ENCODE results near the gene PLA2G4B.

DNA sequence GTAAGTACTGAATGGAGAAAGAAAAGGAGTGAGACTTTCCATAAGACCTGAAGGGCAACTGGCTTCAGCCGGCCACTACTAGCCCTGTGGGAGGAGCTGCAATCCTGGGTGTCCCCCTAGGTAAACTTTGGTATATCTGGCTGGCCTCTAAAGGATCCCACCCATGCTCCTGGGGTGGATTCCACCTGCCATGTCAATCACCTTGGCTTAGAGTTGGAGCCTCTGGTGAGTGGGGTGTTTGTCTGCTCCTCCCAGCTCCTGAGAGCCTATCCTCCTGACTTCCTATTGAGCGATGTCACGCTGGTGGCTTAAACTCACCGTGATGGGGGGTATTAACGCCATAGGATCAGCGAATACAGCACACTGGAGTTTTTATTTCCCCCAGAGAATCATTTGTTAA lies 52.6 kb downstream of the PLA2G4B start:
- TF ChIP-seq, protein P1, sequence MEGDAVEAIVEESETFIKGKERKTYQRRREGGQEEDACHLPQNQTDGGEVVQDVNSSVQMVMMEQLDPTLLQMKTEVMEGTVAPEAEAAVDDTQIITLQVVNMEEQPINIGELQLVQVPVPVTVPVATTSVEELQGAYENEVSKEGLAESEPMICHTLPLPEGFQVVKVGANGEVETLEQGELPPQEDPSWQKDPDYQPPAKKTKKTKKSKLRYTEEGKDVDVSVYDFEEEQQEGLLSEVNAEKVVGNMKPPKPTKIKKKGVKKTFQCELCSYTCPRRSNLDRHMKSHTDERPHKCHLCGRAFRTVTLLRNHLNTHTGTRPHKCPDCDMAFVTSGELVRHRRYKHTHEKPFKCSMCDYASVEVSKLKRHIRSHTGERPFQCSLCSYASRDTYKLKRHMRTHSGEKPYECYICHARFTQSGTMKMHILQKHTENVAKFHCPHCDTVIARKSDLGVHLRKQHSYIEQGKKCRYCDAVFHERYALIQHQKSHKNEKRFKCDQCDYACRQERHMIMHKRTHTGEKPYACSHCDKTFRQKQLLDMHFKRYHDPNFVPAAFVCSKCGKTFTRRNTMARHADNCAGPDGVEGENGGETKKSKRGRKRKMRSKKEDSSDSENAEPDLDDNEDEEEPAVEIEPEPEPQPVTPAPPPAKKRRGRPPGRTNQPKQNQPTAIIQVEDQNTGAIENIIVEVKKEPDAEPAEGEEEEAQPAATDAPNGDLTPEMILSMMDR (IDR thresholded peaks at IDR 0.05) = no peak
- TF ChIP-seq POLR2A (IDR thresholded peaks at IDR 0.05) = no peak
